HG02973 (cell line): ENCODE data around the gene ERC2.

Experiments used
- ATAC-seq: cut with Tn5 transposase; IDR thresholded peaks from one replicate; pipeline ENCODE4 v1.9.1; 2021; ENCODE audit warnings: moderate library complexity; ENCODE audit not compliant: unreplicated experiment

The ERC2 gene

GRCh38 chr3:55634345-55634744 lies 833.9 kb downstream of the ERC2 start:
- ATAC-seq, result no peak

- ATAC-seq, result no peak
These were observed 834.9 kb downstream of the ERC2 start for GRCh38 chr3:55633333-55633732.

- ATAC-seq, result no peak
These were observed 836.4 kb downstream of the ERC2 start for GRCh38 chr3:55631766-55632331.

GRCh38 chr3:55630921-55631299 lies 837.4 kb downstream of the ERC2 start:
- ATAC-seq, result no peak

- ATAC-seq, result no peak
These were observed 837.9 kb downstream of the ERC2 start for GRCh38 chr3:55630280-55630920.

GRCh38 chr3:55629432-55629831 lies 838.8 kb downstream of the ERC2 start:
- no peak for ATAC-seq

- ATAC-seq, result no peak
These were observed 842.0 kb downstream of the ERC2 start for GRCh38 chr3:55626279-55626665.

- no peak for ATAC-seq
These were observed 844.0 kb downstream of the ERC2 start for GRCh38 chr3:55624238-55624637.

GRCh38 chr3:55623786-55624185 lies 844.5 kb downstream of the ERC2 start:
- no peak for ATAC-seq

- ATAC-seq, result no peak
These were observed 845.5 kb downstream of the ERC2 start for GRCh38 chr3:55622733-55623132.

GRCh38 chr3:55622116-55622515 lies 846.2 kb downstream of the ERC2 start:
- no peak for ATAC-seq

- no peak for ATAC-seq
These were observed 846.6 kb downstream of the ERC2 start for GRCh38 chr3:55621648-55622047.

GRCh38 chr3:55621026-55621422 lies 847.2 kb downstream of the ERC2 start:
- ATAC-seq, result no peak

- peak; percentile 73 for ATAC-seq
These were observed 847.8 kb downstream of the ERC2 start for GRCh38 chr3:55620351-55621025.

- ATAC-seq, result peak; percentile 42
These were observed 849.0 kb downstream of the ERC2 start for GRCh38 chr3:55619046-55619808.

GRCh38 chr3:55617385-55617784 lies 850.9 kb downstream of the ERC2 start:
- no peak for ATAC-seq

GRCh38 chr3:55616803-55617202 lies 851.5 kb downstream of the ERC2 start:
- no peak for ATAC-seq

GRCh38 chr3:55615694-55616295 lies 852.5 kb downstream of the ERC2 start:
- no peak for ATAC-seq

GRCh38 chr3:55615039-55615693 lies 853.1 kb downstream of the ERC2 start:
- ATAC-seq, result no peak

GRCh38 chr3:55611121-55611520 lies 857.1 kb downstream of the ERC2 start:
- ATAC-seq, result no peak
